Fibroblast of lung (primary cell): ENCODE results near the gene ACD. TPM values are rescaled to one million over a fixed set of nuclear protein-coding genes. Genes with fewer than 3 reads are reported as not detected.

Experiments used
- DNase-seq, 2 donors: peaks; one replicate each; pipeline versions ENCODE4 v3.0.0 to v3.0.0-alpha.2; 2010; ENCODE audit warnings: low read depth in 2 of 2
- H2AFZ ChIP-seq: 2 replicates; pipeline ENCODE4 v1.5.1; 2012; ENCODE audit warnings: low read length, control low read depth, inconsistent platforms
- H3K27ac ChIP-seq: 2 replicates; pipeline ENCODE4 v1.5.1; 2011; ENCODE audit warnings: low read length, control low read depth; ENCODE audit not compliant: insufficient read depth
- H3K27me3 ChIP-seq: 2 replicates; pipeline ENCODE4 v1.5.1; 2011; ENCODE audit warnings: mild to moderate bottlenecking, low read length; ENCODE audit not compliant: control insufficient read depth, insufficient read depth
- H3K36me3 ChIP-seq: 2 replicates; pipeline ENCODE4 v1.5.1; 2011; ENCODE audit warnings: low read length; ENCODE audit not compliant: control insufficient read depth, insufficient read depth
- H3K4me1 ChIP-seq: 2 replicates; pipeline ENCODE4 v1.5.1; 2011; ENCODE audit warnings: low read length; ENCODE audit not compliant: control insufficient read depth, insufficient read depth; ENCODE audit errors: extremely low read depth
- H3K4me2 ChIP-seq: 2 replicates; pipeline ENCODE4 v1.5.1; 2011; ENCODE audit warnings: low read length, control low read depth; ENCODE audit not compliant: insufficient read depth; ENCODE audit errors: extremely low read depth
- H3K4me3 ChIP-seq, 4 experiments: fragments of 200-600 bp in 1 of 4; sonication (generic) in 1 of 4; replicated peaks in 1 of 4; 2 replicates each; pipeline ENCODE4 v1.5.1; 2011 to 2016; ENCODE audit warnings: low read length in 4 of 4, low read depth in 3 of 4, mild to moderate bottlenecking in 3 of 4, control low read depth in 2 of 4, inconsistent platforms in 1 of 4, mixed read lengths in 1 of 4; ENCODE audit not compliant: insufficient read depth in 1 of 4; ENCODE audit errors: control extremely low read depth in 1 of 4
- H3K79me2 ChIP-seq: 2 replicates; pipeline ENCODE4 v1.5.1; 2012; ENCODE audit warnings: mild to moderate bottlenecking, low read length, inconsistent platforms; ENCODE audit not compliant: control insufficient read depth, insufficient read depth
- H3K9ac ChIP-seq: 2 replicates; pipeline ENCODE4 v1.5.1; 2011; ENCODE audit warnings: mild to moderate bottlenecking, low read length, control low read depth; ENCODE audit not compliant: insufficient read depth
- H3K9me3 ChIP-seq: 2 replicates; pipeline ENCODE4 v1.5.1; 2012; ENCODE audit warnings: low read depth, low read length; ENCODE audit not compliant: control insufficient read depth, insufficient read depth
- H4K20me1 ChIP-seq: 2 replicates; pipeline ENCODE4 v1.5.1; 2011; ENCODE audit warnings: low read length; ENCODE audit not compliant: control insufficient read depth, insufficient read depth; ENCODE audit errors: extremely low read depth
- EZH2 ChIP-seq: IDR thresholded peaks from 2 replicates; pipeline ENCODE4 v1.5.1; 2012; ENCODE audit warnings: low read length, control low read depth, mild to moderate bottlenecking; ENCODE audit errors: missing control alignments
- polyA plus RNA-seq, 2 donors: library from polyadenylated mRNA; depleted of rRNA in 1 of 2; stranded (reverse) in 1 of 2; unstranded in 1 of 2; fragments of >200 nt; gene quantifications; 2 replicates each; pipeline ENCODE4 v1.2.1, GENCODE V29; 2011 to 2012; ENCODE audit warnings: missing spikeins in 1 of 2
- total RNA-seq: library from RNA; depleted of rRNA; stranded (reverse); fragments of >200 nt; gene quantifications from 2 replicates; pipeline ENCODE4 v1.2.1, GENCODE V29; 2014
- TF ChIP-seq, protein P1 (sequence below), 2 donors: IDR thresholded peaks in 1 of 2; conservative IDR thresholded peaks in 1 of 2; 1 replicate in 1 of 2; 2 replicates in 1 of 2; pipeline ENCODE4 v1.5.1; 2011 to 2012; ENCODE audit warnings: low read length in 2 of 2, control low read depth in 1 of 2, inconsistent platforms in 1 of 2, low read depth in 1 of 2, mild to moderate bottlenecking in 1 of 2

ACD gene
- total and polyA plus RNA-seq, 2 donors (not counting 1 experiment from before 2014, with no cell fraction given), result 7.9 to 9.2 TPM

DNA sequence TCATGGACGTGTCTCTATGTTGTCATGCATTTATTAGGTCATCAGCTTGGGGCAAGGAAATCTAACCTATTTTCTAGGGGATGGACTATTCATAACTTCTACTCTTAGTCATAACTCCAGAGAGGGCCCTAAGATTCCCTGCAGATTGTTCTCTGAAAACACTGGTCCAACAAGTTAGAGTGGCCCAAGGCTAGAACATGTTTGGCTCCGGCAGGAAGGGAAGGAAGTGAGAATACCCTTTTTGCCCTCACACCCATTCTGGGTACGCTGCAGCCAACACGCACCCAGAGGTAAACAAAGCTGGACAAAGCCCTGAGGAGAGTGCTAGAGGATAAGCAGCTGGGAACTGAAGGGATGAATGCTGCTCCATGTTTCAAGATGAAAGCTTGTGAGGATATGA, 16.5 kb upstream of the ACD start:
- no peak for DNase-seq
- Histone ChIP-seq H4K20me1 (no peaks in the 10 kb centered on the region), H3K4me3 (no peak overlapping the region), H3K79me2 (no peaks in the 10 kb centered on the region), H3K27ac (no peak overlapping the region), H3K4me2 (no peak overlapping the region), H3K36me3 (peaks cover 2% of the 10 kb centered on the region), H3K27me3 (no peaks in the 10 kb centered on the region), H2AFZ (no peak overlapping the region), H3K9me3 (no peaks in the 10 kb centered on the region), H3K9ac (no peak overlapping the region), H3K4me1 (peaks cover 4% of the 10 kb centered on the region)
- TF ChIP-seq EZH2, result no peak
- TF ChIP-seq, protein P1, sequence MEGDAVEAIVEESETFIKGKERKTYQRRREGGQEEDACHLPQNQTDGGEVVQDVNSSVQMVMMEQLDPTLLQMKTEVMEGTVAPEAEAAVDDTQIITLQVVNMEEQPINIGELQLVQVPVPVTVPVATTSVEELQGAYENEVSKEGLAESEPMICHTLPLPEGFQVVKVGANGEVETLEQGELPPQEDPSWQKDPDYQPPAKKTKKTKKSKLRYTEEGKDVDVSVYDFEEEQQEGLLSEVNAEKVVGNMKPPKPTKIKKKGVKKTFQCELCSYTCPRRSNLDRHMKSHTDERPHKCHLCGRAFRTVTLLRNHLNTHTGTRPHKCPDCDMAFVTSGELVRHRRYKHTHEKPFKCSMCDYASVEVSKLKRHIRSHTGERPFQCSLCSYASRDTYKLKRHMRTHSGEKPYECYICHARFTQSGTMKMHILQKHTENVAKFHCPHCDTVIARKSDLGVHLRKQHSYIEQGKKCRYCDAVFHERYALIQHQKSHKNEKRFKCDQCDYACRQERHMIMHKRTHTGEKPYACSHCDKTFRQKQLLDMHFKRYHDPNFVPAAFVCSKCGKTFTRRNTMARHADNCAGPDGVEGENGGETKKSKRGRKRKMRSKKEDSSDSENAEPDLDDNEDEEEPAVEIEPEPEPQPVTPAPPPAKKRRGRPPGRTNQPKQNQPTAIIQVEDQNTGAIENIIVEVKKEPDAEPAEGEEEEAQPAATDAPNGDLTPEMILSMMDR (conservative IDR thresholded peaks at IDR 0.05 in 1 of 2, IDR thresholded peaks at IDR 0.05 in 1 of 2; ENCODE audit: low read depth in 1 of 2, low read length in 2 of 2), result no peak

DNA sequence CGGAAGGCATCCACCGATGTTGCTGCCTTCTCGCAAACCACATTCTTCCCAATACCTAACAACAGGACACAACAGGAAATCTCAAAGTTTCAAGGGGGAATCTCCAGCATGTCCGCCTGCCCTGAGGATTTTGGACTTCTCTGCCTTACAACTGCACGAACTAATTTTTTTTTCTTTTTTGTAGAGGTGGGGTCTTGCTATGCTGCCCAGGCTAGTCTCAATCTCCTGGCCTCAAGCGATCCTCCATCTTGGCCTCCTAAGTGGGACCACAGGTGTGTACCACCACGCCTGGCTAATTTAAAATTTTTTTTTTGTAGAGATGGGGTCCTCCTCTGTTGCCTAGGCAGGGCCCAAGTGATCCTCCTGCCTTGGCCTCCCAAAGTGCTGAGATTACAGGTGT, 15.9 kb upstream of the ACD start:
- H3K4me2 ChIP-seq, result no peak overlapping the region
- no peaks in the 10 kb centered on the region for H3K79me2 ChIP-seq
- TF ChIP-seq, protein P1 (conservative IDR thresholded peaks at IDR 0.05 in 1 of 2, IDR thresholded peaks at IDR 0.05 in 1 of 2; ENCODE audit: low read depth in 1 of 2, low read length in 2 of 2), result no peak
- TF ChIP-seq EZH2, result no peak
- H3K27me3 ChIP-seq, result no peaks in the 10 kb centered on the region
- H3K27ac ChIP-seq, result no peak overlapping the region
- no peak overlapping the region for H3K4me3 ChIP-seq
- no peak for DNase-seq
- peaks cover 4% of the 10 kb centered on the region for H3K4me1 ChIP-seq
- H3K9me3 ChIP-seq, result no peaks in the 10 kb centered on the region
- H4K20me1 ChIP-seq, result no peaks in the 10 kb centered on the region
- H2AFZ ChIP-seq, result no peak overlapping the region
- no peak overlapping the region for H3K9ac ChIP-seq
- H3K36me3 ChIP-seq, result peaks cover 2% of the 10 kb centered on the region

DNA sequence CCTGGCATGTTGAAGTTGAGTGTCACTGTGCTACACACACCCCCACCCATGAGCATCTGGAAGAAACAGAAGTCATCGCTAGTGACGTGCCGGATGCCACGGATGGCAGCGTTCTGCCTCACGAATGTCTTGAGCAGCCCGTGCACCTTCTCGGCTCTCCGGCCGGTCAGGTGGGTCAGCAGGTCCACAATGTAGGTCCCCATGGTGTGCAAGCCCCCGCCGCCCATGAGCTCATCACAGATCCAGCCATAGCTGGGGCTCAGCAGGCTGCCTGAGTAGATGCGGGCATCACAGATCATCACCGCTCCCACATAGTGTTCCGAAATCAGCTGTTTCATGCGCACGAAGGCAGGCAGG, 15.5 kb upstream of the ACD start:
- Histone ChIP-seq H3K9ac (no peak overlapping the region), H3K4me2 (no peak overlapping the region), H3K36me3 (peaks cover 2% of the 10 kb centered on the region), H3K79me2 (no peaks in the 10 kb centered on the region), H3K27me3 (no peaks in the 10 kb centered on the region), H3K4me1 (peaks cover 4% of the 10 kb centered on the region), H4K20me1 (no peaks in the 10 kb centered on the region), H3K9me3 (no peaks in the 10 kb centered on the region), H2AFZ (no peak overlapping the region), H3K27ac (no peak overlapping the region), H3K4me3 (no peak overlapping the region)
- TF ChIP-seq EZH2, result no peak
- TF ChIP-seq, protein P1 (conservative IDR thresholded peaks at IDR 0.05 in 1 of 2, IDR thresholded peaks at IDR 0.05 in 1 of 2; ENCODE audit: low read depth in 1 of 2, low read length in 2 of 2), result no peak
- no peak for DNase-seq
